GM19468 (cell line): Measurements from ENCODE around the gene ANAPC13.

Experiments
- ATAC-seq: cut with Tn5 transposase; IDR thresholded peaks from one replicate; pipeline ENCODE4 v1.9.1; 2021; ENCODE audit warnings: mild to moderate bottlenecking, moderate library complexity, moderate number of reproducible peaks; ENCODE audit not compliant: unreplicated experiment; ENCODE audit errors: extremely low read depth

ANAPC13 gene

GRCh38 chr3:134483195-134483900, 2.4 kb downstream of the ANAPC13 start:
- no peak for ATAC-seq

- ATAC-seq, result no peak
These were observed 3.2 kb downstream of the ANAPC13 start for GRCh38 chr3:134482622-134483021.

GRCh38 chr3:134481166-134481565, 4.6 kb downstream of the ANAPC13 start:
- ATAC-seq, result no peak

- ATAC-seq, result no peak
These were observed 5.2 kb downstream of the ANAPC13 start for GRCh38 chr3:134480546-134480945.

GRCh38 chr3:134477938-134478337, 7.8 kb downstream of the ANAPC13 start:
- no peak for ATAC-seq

- no peak for ATAC-seq
These were observed 8.8 kb downstream of the ANAPC13 start for GRCh38 chr3:134477002-134477401.

- ATAC-seq, result no peak
These were observed 9.5 kb downstream of the ANAPC13 start for GRCh38 chr3:134476306-134476705.

- ATAC-seq, result no peak
These were observed 10.8 kb downstream of the ANAPC13 start for GRCh38 chr3:134474956-134475355.

GRCh38 chr3:134473868-134474546, 11.8 kb downstream of the ANAPC13 start:
- no peak for ATAC-seq

- no peak for ATAC-seq
These were observed 13.0 kb downstream of the ANAPC13 start for GRCh38 chr3:134472831-134473230.

GRCh38 chr3:134471521-134472193, 14.1 kb downstream of the ANAPC13 start:
- ATAC-seq, result no peak

GRCh38 chr3:134468519-134468918, 17.3 kb downstream of the ANAPC13 start:
- ATAC-seq, result no peak

GRCh38 chr3:134466331-134466730, 19.5 kb downstream of the ANAPC13 start:
- no peak for ATAC-seq

GRCh38 chr3:134464689-134465365, 21.0 kb downstream of the ANAPC13 start:
- no peak for ATAC-seq

- ATAC-seq, result no peak
These were observed 21.6 kb downstream of the ANAPC13 start for GRCh38 chr3:134464064-134464688.

GRCh38 chr3:134463676-134464063, 22.1 kb downstream of the ANAPC13 start:
- ATAC-seq, result no peak

GRCh38 chr3:134462331-134462941, 23.3 kb downstream of the ANAPC13 start:
- ATAC-seq, result no peak

- no peak for ATAC-seq
These were observed 24.8 kb downstream of the ANAPC13 start for GRCh38 chr3:134460965-134461364.

- no peak for ATAC-seq
These were observed 26.2 kb downstream of the ANAPC13 start for GRCh38 chr3:134459562-134459961.

GRCh38 chr3:134458406-134458945, 27.3 kb downstream of the ANAPC13 start:
- ATAC-seq, result no peak
